NCI-H2227 treated with DMSO at 0.1 percent for 48 hours (cell line): Measurements from ENCODE around the gene IFNL4.
A peak's percentile ranks its signal among the peaks of the same experiment; 100 is the strongest.
"Not testable (repeated sequence)": the region's sequence is repeated elsewhere in the genome, so short reads cannot be mapped to it uniquely, and the experiment has no call there.

ENCODE experiments used
- DNase-seq: peaks from one replicate; lab custom pipeline; 2025; lab: John Stamatoyannopoulos, UW

The IFNL4 gene

DNA sequence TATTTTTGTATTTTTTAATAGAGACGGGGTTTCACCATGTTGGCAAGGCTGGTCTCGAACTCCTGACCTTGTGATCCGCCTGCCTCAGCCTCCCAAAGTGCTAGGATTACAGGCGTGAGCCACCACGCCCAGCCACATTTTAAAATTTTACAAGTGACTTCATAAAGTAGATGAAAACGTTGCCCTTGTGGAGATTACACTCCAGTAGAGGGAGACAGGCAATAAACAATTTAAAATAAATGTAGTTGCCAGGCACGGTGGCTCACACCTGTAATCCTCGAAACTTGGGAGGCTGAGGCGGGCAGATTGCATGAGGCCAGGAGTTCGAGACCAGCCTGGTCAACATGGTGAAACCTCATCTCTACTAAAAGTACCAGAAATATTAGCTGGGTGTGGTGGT lies 29.5 kb downstream of the IFNL4 start:
- DNase-seq: not testable (repeated sequence)

DNA sequence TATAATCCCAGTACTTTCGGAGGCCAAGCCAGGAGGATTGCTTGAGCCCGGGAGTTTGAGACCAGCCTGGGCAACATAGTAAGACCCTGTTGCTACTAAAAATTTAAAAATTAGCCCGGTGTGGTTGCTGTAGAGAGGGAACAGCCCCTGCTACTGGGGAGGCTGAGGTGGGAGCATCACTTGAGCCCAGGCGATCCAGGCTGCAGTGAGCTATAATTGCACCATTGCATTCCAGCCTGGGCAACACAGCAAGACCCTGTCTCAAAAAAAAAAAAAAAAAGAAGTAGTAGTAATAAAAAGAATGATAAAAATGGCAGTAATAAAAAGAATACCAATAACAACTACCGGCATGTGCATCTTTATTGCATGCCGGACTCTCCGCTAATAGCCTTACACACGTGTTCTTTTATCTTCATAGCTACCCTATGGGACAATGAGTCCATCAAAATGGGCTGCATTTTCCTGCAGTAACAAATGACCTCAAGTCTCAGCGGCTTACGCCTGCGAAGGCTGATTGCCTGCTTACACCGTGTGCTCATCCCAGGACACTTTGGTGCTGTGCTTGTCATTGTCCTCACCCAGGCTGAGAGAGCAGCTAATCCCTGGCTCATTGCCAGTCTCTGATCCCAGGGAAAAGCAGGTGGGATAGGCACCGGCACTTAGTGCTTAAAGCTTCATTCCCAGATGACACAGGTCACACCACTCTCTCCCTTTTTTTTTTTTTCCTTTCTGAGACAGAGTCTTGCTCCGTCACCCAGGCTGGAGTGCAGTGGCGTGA lies 30.2 kb downstream of the IFNL4 start:
- DNase-seq: no peak

DNA sequence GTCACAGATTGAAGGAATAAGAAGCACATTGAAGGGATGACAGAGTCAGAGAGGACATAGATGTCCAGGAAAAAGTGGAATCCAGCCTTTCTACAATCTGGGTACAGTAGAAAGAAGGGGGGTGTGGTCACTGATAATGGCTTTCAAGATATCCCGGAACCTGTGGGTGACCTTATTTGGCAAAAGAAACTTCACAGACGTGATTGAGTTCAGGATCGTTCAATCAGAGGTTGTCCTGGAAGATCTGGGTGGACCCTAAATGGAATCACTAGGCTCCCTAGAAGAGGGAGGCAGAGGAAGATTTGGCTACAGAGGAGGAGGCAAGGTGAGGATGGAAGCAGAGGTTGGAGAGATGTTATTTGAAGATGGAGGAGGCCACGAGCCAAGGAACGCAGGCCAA lies 31.6 kb downstream of the IFNL4 start:
- DNase-seq: no peak

DNA sequence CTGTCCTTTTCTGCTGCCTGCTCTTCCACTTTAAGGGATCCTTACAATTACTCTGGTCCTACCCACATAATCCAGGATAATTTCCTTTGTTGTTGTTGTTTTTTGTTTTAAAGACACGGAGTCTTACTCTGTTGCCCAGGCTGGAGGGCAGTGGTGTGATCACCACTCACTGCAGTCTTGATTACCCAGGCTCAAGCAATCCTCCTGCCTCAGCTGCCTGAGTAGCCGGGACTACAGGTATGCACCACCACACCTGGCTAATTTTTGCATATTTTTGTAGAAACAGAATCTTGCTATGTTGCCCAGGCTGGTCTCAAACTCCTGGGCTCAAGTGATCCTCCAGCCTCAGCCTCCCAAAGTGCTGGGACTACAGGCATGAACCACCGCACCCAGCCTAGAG lies 33.3 kb downstream of the IFNL4 start:
- not testable (repeated sequence) for DNase-seq

DNA sequence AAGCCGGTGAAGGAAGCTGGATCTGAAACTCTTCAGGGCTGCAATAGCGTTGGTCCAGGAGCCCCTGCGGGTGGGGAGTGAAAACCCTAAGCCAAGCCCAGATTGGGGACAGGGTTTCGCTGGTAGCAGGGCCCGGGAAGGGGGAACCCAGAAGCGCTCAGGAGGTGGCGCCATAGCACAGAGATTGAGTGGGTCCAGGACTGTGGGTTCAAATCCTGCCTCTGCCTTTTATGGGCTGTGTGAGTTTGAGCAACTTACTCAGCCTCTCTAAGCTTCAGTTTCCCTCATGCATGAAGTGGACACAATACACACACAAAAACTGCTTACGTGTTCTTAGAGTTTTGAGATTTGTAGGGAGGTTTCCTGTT lies 36.3 kb downstream of the IFNL4 start:
- no peak for DNase-seq

DNA sequence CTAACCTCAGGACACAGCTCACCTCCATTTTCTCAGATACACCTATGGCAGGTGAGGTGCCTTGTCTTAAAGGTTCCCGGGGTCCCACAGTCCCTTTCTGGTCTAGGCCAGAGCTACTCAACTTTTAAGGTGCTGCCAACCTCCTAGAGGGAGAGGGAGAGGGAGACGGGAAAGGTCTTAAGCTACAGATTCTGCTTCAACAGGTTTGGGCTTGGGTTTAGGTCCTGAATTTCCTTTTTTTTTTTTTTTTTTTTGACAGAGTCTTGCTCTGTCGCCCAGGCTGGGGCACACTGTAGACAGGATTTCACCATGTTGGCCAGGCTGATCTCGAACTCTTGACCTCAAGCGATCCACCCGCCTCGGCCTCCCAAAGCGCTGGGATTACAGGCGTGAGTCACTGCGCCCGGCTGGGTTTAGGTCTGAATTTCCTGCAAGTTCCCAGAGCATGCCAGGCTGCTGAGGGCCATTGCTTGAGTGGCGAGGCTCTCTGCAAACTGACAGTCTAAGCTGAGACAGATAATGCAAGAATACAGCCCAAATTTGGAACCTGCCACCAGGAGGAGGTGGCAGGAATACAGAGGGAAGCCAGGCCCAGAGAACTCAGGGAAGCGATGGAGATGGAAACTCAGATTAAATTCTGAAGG lies 36.8 kb downstream of the IFNL4 start:
- no peak for DNase-seq

DNA sequence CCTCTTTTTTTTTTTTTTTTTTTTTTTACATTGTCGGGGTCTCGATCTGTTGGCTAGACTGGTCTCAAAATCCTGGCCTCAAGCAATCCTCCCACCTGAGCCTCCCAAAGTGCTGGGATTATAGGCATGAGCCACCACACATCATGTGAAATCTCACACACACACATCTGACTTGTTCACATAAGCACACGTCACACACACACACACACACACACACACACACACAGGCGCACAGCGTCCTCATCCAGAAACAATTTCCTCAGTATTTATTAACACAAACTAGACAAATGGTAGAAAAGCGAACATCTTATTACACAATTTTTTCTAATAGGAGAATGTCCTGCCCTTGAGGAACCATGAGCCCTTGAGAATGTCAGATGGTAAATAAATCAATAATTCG lies 39.5 kb downstream of the IFNL4 start:
- DNase-seq: no peak

DNA sequence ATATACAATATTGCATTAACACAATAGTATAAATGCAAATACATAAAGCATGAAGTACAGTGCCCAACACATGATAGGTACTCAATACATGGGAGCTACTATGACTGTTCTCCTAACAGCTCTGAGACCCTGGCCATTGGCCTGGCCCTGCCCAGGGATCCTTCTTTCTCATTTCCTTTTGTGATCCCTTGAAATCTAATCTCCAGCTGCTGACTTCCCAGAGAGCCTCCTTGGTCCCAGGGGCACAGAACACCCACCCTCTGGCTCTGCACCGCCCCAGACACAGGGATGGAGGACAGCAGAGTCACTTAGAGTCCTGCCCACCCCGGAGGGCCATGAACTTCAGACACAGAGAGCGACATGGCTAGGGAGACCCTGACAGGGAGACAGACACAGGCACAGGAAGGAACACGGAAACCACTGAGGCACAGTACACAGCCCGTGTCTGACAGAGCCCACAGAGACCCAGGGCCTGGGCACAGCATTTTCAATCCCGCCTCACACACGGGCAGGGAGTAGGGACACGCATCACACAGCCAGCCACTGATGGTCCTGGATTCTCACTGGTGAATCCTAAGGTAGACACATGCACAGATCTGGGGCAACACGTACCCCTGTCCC lies 40.4 kb downstream of the IFNL4 start:
- DNase-seq: no peak

DNA sequence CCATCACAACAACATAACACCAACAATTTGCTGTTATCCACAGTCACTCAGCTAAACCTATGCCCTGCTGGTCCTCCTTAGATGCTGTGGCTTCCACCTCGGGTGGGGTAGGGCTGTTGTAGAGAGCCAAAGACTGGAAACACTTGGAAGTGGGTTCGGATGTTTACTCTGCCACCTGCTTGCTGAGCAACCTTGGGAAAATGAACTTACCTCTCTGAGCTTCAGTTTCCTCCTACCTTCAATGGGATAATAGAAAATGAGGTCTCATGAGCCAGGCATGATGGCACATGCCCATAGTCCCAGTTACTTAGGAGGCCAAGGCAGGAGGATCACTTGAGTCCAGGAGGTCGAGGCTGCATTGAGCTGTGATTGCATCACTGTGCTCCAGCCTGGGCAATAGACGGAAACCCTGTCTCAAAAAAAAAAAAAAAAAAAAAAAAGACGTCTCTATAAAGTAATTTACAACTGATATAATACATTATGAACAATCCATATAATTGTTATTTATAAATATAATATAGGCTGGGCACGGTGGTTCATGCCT lies 41.3 kb downstream of the IFNL4 start:
- DNase-seq: no peak

DNA sequence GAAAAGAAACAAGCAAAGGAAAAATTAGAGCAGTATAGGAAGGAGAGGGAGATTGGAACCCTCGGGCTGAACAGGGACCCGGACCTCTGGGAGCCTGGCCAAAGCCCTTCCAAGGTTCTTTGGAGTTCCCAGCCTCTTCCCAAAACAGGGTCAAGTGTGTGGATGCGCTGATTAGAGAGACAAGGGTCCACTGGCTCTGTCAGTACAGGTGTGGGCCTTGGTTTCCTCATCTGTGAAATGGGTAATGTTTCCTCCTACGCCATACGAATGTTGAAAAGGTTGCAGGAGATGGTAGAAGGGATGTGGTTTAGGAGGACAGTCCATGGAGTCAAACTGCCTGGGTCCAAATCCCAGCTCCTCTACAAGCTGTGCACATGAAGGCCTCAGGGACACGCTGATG lies 42.5 kb downstream of the IFNL4 start:
- DNase-seq: no peak

DNA sequence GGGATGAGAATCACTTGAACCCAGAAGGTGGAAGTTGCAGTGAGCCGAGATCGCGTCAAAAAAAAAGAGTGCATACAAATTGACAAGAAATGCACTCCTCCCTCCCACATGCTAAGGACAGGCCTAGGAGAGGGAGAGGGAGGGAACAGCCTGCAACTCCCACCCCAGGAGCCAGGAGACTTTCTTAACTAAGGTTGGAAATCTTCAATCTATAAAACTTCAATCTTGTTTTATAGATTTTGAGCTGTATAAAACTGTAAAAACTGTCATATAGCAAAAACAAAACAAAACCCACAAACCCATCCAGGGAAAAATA lies 43.2 kb downstream of the IFNL4 start:
- DNase-seq: no peak

DNA sequence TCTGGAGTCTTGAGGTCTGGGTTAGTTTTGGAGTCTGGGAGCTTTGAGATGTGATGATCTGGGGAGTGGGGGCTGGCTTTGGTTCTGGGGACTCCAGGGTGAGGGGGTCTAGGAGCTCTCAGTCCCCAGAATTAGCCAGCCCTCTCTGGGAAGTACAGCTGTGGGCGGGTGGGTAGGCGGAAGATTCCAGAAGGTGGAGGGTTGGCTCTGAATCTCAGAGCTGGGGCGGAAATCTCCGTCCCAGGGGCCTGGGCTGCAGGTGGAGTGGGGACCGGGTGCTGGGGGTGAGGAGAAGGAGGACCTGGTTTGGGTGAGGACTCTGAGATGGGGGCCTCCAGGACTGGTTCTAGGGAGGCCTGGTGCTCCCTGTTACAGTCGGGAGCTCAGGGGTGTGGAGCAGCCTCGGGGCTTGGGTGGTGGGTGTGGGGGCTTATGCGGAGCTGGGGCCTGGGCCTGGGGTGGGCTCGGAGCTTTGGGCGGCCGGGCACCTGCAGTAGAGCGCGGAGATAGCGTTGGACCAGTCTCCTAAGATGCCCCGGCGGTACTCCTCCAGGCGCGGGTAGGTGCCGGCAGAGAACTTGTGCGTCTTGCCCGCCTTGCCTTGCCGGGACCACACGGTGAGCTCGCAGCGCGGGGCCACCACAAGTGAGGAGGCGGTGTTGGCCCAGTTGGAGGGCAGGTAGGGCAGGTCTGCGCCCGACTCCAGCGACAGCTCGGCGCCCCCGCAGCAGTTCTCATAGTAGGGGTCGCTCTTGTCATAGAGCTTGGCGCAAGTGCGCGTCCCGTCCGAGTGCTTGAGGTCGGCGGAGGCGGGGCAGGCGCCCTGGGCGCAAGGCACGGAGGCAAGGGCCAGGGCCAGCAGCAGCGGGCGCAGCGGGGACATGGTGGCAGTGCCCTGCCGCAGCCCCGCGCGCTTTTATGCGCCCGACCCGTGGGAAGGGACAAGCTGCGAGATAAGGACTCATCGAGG lies 45.0 kb downstream of the IFNL4 start, which contains the start of gene SYCN:
SYCN (minus strand) TSS at position 892 of the 970 bp plus-strand sequence; CDS start at position 883, 9 bp downstream.
- no peak for DNase-seq

DNA sequence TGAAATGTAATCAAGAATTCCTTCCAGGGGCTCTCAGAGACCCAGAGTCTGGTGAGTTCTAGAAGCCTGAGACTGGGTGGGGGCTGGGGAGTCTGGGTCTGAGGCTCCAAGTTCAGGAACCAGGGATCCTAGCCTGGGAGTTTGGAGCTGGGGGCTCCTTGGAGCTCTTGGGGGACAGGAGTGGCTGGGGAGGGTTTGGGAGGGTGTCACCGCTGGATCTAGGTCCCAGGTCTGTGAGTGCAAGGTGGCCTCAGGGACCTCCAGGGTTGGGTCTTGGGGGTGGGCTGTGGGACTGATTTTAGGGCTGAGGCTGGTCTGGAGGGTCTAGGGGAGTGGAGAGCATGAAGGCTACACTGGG lies 45.7 kb downstream of the IFNL4 start:
- no peak for DNase-seq

DNA sequence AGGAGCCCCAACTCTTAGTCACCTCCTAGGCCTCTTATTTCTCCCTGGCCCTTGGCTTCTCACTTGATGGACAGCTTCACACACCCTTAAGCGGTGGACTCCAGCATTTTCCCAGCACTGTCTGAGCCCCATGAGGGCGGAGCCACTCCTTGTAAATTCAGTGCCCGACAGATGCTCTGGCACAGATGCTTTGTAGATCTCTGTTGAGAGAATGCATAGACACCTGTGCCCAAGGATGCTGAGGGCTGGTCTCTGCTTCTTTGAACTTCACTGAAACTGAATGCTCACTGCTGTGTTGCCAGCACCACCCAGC lies 47.9 kb downstream of the IFNL4 start:
- no peak for DNase-seq

DNA sequence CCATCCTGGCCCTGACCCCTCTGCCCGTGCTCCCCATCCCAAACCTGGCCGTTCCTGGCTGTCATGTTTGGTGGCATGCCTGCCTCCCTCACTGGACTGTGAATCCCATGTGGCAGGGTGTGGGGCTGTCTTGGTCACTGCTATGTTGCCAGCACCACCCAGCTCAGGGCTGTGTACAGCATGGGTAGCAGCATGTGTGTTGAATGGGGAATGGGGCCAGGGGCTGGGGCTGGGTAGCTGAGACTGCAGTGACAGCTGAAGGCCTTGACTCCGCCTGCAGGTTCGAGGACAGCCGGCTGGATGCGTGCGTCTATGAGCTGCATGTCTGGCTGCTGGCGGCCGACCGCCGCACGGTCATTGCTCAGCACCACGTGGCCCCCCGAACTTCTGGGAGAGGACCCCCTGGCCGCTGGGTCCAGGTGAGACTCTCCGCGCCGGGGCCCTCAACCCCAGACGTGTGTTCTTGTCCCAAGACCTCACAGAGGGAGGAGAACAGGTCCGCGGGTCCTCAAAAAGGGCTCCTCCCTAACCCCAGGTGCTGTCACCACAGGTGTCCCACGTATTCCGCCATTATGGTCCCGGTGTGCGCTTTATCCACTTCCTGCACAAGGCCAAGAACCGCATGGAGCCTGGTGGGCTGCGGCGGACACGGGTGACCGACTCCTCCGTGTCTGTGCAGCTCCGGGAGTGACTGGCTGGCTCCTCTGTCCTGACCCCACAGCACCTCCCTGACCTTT lies 48.4 kb downstream of the IFNL4 start:
- no peak for DNase-seq

DNA sequence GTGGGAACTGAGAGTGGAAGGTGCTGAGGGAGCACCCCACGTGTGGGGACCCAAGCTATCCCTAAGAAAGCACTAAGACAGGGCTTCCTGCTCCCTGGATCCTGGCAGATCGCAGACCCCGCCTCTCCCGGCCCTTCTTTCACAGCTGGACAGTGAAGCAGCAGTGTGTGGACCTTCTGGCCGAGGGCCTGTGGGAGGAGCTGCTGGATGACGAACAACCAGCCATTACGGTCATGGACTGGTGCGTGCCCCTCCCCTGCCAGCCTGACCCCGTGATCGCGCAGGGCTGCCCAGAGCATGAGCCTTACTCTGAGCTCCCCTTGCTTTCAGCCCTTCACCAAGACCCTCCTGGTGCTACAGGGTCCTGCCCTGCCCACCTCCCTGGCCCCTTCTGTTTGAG lies 49.6 kb downstream of the IFNL4 start:
- peak; percentile 74 for DNase-seq

DNA sequence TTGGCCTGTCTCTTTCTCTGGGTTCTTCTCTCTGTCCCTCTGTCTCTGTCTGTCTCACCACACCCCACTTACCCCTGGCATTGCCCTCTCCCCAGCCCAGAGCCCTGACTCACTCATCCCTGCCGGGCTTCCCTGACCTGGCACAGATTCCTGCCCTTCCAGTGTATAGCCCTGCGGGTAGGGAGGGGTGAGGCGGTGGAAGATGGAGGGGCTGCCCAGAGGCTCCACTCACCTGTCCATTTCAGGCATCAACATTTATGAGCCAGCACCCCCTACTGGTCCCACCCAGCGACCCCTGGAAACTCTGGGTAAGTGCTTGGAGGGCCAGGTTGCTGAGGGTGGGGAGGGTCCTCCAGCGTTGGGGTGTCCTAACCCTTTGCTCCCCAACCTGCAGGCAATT lies 50.8 kb downstream of the IFNL4 start:
- no peak for DNase-seq

DNA sequence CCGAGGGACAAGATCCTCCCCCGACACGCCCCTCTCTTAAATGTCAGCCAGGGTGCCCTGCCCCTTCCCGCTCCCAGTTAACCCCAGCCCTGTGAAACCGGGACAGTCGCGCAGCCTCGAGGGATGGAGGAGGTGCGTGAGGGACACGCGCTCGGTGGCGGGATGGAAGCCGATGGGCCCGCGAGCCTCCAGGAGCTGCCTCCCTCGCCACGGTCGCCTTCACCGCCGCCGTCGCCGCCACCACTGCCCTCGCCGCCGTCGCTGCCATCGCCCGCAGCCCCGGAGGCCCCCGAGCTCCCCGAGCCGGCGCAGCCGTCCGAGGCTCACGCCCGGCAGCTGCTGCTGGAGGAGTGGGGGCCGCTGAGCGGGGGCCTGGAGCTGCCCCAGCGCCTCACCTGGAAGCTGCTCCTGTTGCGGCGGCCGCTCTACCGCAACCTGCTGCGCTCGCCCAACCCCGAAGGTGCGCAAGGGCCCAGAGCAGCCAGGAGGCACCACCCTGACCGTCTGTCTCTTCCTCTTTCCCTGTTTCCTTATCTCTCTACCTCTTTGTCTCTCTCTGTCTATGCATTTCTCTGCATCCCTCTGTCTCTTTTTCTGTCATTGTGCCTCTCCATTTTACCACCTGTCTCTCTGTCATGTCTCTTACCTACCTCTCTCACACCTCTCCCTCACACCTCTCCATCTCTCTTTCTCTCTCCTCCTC lies 51.6 kb downstream of the IFNL4 start, which contains the start of gene NCCRP1:
NCCRP1 (plus strand) TSS at position 105 of the 703 bp plus-strand sequence; CDS start at position 124, 19 bp downstream.
- no peak for DNase-seq

DNA sequence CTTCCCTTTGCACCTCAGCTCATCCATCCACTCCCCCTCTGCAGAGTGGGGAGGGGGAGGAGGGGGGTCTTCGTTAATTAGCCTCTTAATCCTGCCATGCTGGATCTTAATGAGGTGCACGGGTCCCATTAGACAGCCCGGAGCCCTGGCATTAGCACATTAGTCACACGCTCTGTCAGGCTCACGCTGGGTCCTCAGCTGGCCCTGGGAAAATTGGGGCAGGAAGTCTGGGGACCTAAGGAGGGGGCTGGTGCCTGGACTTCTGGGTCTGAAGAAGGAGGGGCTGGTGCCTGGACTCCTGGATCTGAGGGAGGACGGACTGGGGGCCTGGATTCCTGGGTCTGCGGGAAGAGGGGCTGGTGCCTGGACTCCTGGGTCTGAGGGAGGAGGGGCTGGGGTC lies 52.3 kb downstream of the IFNL4 start:
- no peak for DNase-seq
